Sigmoid colon (tissue), 4 donors: Measurements from ENCODE around the gene VPS13D.

ENCODE experiments used
- POLR2AphosphoS5 ChIP-seq, 4 donors: sonication (generic); formaldehyde crosslinking; IDR thresholded peaks; one replicate each; pipeline ENCODE4 v1.6.1; 2017; ENCODE audit warnings: antibody characterized with exemption in 4 of 4
- TF ChIP-seq, protein P1 (sequence below), 4 experiments: fragments of 450-650 bp in 3 of 4; fragments of 200-600 bp in 1 of 4; IDR thresholded peaks; one replicate each; pipeline ENCODE4 v1.5.1; 2016 to 2019; ENCODE audit warnings: antibody characterized with exemption in 4 of 4, mild to moderate bottlenecking in 3 of 4, moderate library complexity in 2 of 4

DNA sequence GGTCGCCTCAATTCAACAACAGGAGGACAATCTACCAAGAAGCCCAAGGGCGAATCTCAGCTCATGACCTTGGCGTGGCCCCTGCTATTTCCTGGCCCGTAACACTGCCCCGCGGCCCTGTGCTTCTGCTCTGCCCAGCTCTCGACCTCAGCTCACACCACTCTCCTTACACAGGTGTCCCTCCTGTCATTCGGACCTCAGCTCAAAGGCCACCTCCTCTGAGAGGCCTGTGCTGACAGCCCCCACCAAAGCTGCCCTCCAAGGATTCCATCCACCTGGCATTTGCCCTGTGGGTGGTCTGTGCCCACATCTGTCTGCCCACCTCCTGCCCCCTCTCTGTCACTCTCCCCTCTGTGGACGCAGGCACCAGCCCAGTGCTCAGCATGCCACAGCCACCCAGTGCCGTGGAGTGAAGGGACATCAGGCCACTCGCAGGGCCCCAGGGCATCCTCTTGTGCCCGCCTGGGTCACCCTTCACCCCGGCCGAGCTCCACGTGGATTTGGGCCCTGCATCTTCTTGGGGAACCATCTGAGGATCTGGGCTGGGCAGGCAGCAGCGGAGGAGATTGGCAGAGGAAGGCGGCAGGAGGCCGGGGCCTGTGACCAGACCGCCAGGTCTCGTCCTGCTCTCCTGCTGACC is 317.9 kb downstream of the VPS13D start:
- TF ChIP-seq, protein P1, sequence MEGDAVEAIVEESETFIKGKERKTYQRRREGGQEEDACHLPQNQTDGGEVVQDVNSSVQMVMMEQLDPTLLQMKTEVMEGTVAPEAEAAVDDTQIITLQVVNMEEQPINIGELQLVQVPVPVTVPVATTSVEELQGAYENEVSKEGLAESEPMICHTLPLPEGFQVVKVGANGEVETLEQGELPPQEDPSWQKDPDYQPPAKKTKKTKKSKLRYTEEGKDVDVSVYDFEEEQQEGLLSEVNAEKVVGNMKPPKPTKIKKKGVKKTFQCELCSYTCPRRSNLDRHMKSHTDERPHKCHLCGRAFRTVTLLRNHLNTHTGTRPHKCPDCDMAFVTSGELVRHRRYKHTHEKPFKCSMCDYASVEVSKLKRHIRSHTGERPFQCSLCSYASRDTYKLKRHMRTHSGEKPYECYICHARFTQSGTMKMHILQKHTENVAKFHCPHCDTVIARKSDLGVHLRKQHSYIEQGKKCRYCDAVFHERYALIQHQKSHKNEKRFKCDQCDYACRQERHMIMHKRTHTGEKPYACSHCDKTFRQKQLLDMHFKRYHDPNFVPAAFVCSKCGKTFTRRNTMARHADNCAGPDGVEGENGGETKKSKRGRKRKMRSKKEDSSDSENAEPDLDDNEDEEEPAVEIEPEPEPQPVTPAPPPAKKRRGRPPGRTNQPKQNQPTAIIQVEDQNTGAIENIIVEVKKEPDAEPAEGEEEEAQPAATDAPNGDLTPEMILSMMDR (IDR thresholded peaks at IDR 0.05) = no peak
- no peak for TF ChIP-seq POLR2AphosphoS5 (IDR thresholded peaks at IDR 0.05)
